Endothelial cell of umbilical vein (primary cell): ENCODE data around the gene KCNMA1. TPM values are rescaled to one million over a fixed set of nuclear protein-coding genes. Genes with fewer than 3 reads are reported as not detected.

ENCODE experiments used
- BruUV-seq: library from RNA; stranded (reverse); fragments of 400-500 nt; replicated peaks from 2 replicates; lab custom pipeline; 2021; lab: Mats Ljungman, UMichigan
- CTCF ChIA-PET: fragments of 300-600, 350-600 bp; sonication (Branson Sonifier 250); formaldehyde crosslinking; loops from one replicate; lab custom pipeline; 2021; ENCODE audit warnings: antibody characterized with exemption, inconsistent platforms; lab: Charles Lee
- POLR2A ChIA-PET: fragments of 300-600, 350-600 bp; sonication (Branson Sonifier 250); formaldehyde crosslinking; loops from one replicate; lab custom pipeline; 2021; ENCODE audit warnings: antibody characterized with exemption, inconsistent platforms; lab: Charles Lee
- DNase-seq: peaks from one replicate; pipeline ENCODE4 v3.0.0-alpha.2; 2011; ENCODE audit warnings: low read depth, low spot score
- FAIRE-seq: peaks from 2 replicates; lab custom pipeline; 2011; peaks lifted over from hg19 to GRCh38; lab: Jason Lieb, UNC
- H2AFZ ChIP-seq: 2 replicates; pipeline ENCODE4 v1.6.0; 2012; ENCODE audit warnings: low read depth, low read length, control low read depth, inconsistent platforms
- H3K27ac ChIP-seq: 2 replicates; pipeline ENCODE4 v1.5.1; 2011; ENCODE audit warnings: low read depth, mild to moderate bottlenecking, control low read depth, low read length, moderate library complexity; ENCODE audit not compliant: insufficient read depth
- H3K27me3 ChIP-seq, 2 experiments: 2 replicates each; pipeline versions ENCODE4 v1.6.0 to v1.6.1; 2011; ENCODE audit warnings: low read length in 2 of 2, mixed read lengths in 1 of 2; ENCODE audit not compliant: control insufficient read depth in 2 of 2, insufficient read depth in 2 of 2
- H3K36me3 ChIP-seq, 2 experiments: 2 replicates in 1 of 2; 3 replicates in 1 of 2; pipeline ENCODE4 v1.5.1; 2011; ENCODE audit warnings: low read length in 2 of 2, mild to moderate bottlenecking in 1 of 2, moderate library complexity in 1 of 2; ENCODE audit not compliant: control insufficient read depth in 2 of 2, insufficient read depth in 2 of 2; ENCODE audit errors: extremely low read depth in 1 of 2
- H3K4me1 ChIP-seq: 3 replicates; pipeline ENCODE4 v1.5.1; 2011; ENCODE audit warnings: mild to moderate bottlenecking, low read length; ENCODE audit not compliant: control insufficient read depth, insufficient read depth; ENCODE audit errors: extremely low read depth
- H3K4me2 ChIP-seq: 2 replicates; pipeline ENCODE4 v1.6.1; 2011; ENCODE audit warnings: low read length, control low read depth, mixed read lengths; ENCODE audit not compliant: insufficient read depth
- H3K4me3 ChIP-seq, 3 experiments: fragments of 200-600 bp in 1 of 3; sonication (generic), shearing (Covaris generic) in 1 of 3; replicated peaks in 1 of 3; 2 replicates each; pipeline ENCODE4 v1.5.1; 2011 to 2016; ENCODE audit warnings: control low read depth in 3 of 3, low read length in 3 of 3, mild to moderate bottlenecking in 2 of 3, inconsistent platforms in 1 of 3, low read depth in 1 of 3, moderate library complexity in 1 of 3; ENCODE audit not compliant: insufficient read depth in 1 of 3
- H3K79me2 ChIP-seq: 2 replicates; pipeline ENCODE4 v1.6.0; 2012; ENCODE audit warnings: low read length, inconsistent platforms; ENCODE audit not compliant: control insufficient read depth, insufficient read depth
- H3K9ac ChIP-seq: replicated peaks from 2 replicates; pipeline ENCODE3; 2011; ENCODE audit warnings: low read length, control low read depth; ENCODE audit not compliant: insufficient read depth; ENCODE audit errors: extremely low read depth
- H3K9me1 ChIP-seq: replicated peaks from 3 replicates; pipeline ENCODE4 v1.6.0; 2011; ENCODE audit warnings: mild to moderate bottlenecking, low read length; ENCODE audit not compliant: control insufficient read depth, insufficient read depth; ENCODE audit errors: extremely low read depth
- H3K9me3 ChIP-seq: replicated peaks from 2 replicates; pipeline ENCODE4 v1.5.1; 2012; ENCODE audit warnings: low read length, inconsistent platforms; ENCODE audit not compliant: control insufficient read depth, insufficient read depth
- H4K20me1 ChIP-seq: replicated peaks from 2 replicates; pipeline ENCODE3; 2011; ENCODE audit warnings: mild to moderate bottlenecking, low read length; ENCODE audit not compliant: control insufficient read depth, insufficient read depth; ENCODE audit errors: extremely low read depth
- EZH2 ChIP-seq: IDR thresholded peaks from 2 replicates; pipeline ENCODE4 v1.6.1; 2012; ENCODE audit warnings: borderline replicate concordance, low read depth, mild to moderate bottlenecking, moderate library complexity, low read length, inconsistent platforms; ENCODE audit not compliant: severe bottlenecking
- FOS ChIP-seq: IDR thresholded peaks from 2 replicates; pipeline ENCODE4 v1.6.1; 2011; ENCODE audit warnings: mild to moderate bottlenecking, low read length, moderate library complexity, borderline replicate concordance; ENCODE audit not compliant: insufficient read depth
- GATA2 ChIP-seq: IDR thresholded peaks from 2 replicates; pipeline ENCODE4 v1.7.0; 2011; ENCODE audit warnings: low read depth, mild to moderate bottlenecking, moderate library complexity, mixed read lengths, low read length; ENCODE audit not compliant: insufficient read length, insufficient read depth
- JUN ChIP-seq: IDR thresholded peaks from 2 replicates; pipeline ENCODE4 v1.6.1; 2011; ENCODE audit warnings: borderline replicate concordance, low read depth; ENCODE audit not compliant: insufficient read length, insufficient read depth
- MYC ChIP-seq: IDR thresholded peaks from one replicate; pipeline ENCODE4 v1.6.1; 2011; ENCODE audit warnings: mild to moderate bottlenecking, low read depth, low read length
- POLR2A ChIP-seq: IDR thresholded peaks from 2 replicates; pipeline ENCODE4 v1.6.1; 2012; ENCODE audit warnings: low read depth, mild to moderate bottlenecking, control low read depth, low read length
- POLR2AphosphoS5 ChIP-seq: IDR thresholded peaks from 2 replicates; pipeline ENCODE4 v1.6.1; 2012; ENCODE audit warnings: low read depth, mild to moderate bottlenecking, control low read depth, low read length, moderate library complexity; ENCODE audit not compliant: insufficient read depth
- dilution Hi-C: fragments of 300-500 bp; cut with MboI; formaldehyde crosslinking; loops from one replicate; pipeline ENCODE4 v1.15.0; 2019; ENCODE audit warnings: low sequenced_read_pairs; ENCODE audit not compliant: extremely low pct_ligation_motif_present
- intact Hi-C: fragments of 100-400 bp; cut with micrococcal nuclease; formaldehyde crosslinking; loops from one replicate; pipeline ENCODE4 v1.10.0; 2022
- polyA plus RNA-seq, 4 experiments: library from polyadenylated mRNA; depleted of rRNA in 3 of 4; stranded (reverse) in 3 of 4; unstranded in 1 of 4; fragments of >200 nt; gene quantifications; 2 replicates each; pipeline versions ENCODE4 v1.2.1 to v1.2.3, GENCODE V29; 2011 to 2012; ENCODE audit warnings: missing spikeins in 1 of 4
- total RNA-seq: library from RNA; stranded (reverse); gene quantifications from 2 replicates; pipeline ENCODE4 v1.2.3, GENCODE V29; 2021
- TF ChIP-seq, protein P1 (sequence below): IDR thresholded peaks from 2 replicates; pipeline ENCODE4 v1.6.1; 2011; ENCODE audit not compliant: insufficient read depth, insufficient read length
- TF ChIP-seq, protein P2 (sequence below), 2 donors: IDR thresholded peaks; 1 replicate in 1 of 2; 2 replicates in 1 of 2; pipeline ENCODE4 v1.5.1; 2011; ENCODE audit warnings: low read length in 2 of 2, mild to moderate bottlenecking in 2 of 2, moderate library complexity in 2 of 2, control low read depth in 1 of 2, inconsistent platforms in 1 of 2, low read depth in 1 of 2; ENCODE audit not compliant: insufficient read depth in 1 of 2; ENCODE audit errors: extremely low read depth in 1 of 2

KCNMA1 gene
- total and polyA plus RNA-seq, 2 donors (not counting 3 experiments of a cell fraction or from before 2014, with no cell fraction given), result 0.10 to 0.82 TPM

- Histone ChIP-seq H3K27ac (no peak overlapping the region), H3K4me3 (no peak overlapping the region), H3K27me3 (no peaks in the 10 kb centered on the region), H4K20me1 (no peaks in the 10 kb centered on the region), H2AFZ (no peak overlapping the region), H3K36me3 (no peaks in the 10 kb centered on the region), H3K79me2 (no peaks in the 10 kb centered on the region), H3K9me3 (no peaks in the 10 kb centered on the region), H3K9me1 (no peaks in the 10 kb centered on the region), H3K4me2 (no peak overlapping the region), H3K4me1 (no peaks in the 10 kb centered on the region), H3K9ac (no peak overlapping the region)
- TF ChIP-seq, protein P1, sequence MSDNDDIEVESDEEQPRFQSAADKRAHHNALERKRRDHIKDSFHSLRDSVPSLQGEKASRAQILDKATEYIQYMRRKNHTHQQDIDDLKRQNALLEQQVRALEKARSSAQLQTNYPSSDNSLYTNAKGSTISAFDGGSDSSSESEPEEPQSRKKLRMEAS, result no peak
- no peak for TF ChIP-seq MYC
- no peak for TF ChIP-seq POLR2A
- no peak for TF ChIP-seq POLR2AphosphoS5
- TF ChIP-seq, protein P2, sequence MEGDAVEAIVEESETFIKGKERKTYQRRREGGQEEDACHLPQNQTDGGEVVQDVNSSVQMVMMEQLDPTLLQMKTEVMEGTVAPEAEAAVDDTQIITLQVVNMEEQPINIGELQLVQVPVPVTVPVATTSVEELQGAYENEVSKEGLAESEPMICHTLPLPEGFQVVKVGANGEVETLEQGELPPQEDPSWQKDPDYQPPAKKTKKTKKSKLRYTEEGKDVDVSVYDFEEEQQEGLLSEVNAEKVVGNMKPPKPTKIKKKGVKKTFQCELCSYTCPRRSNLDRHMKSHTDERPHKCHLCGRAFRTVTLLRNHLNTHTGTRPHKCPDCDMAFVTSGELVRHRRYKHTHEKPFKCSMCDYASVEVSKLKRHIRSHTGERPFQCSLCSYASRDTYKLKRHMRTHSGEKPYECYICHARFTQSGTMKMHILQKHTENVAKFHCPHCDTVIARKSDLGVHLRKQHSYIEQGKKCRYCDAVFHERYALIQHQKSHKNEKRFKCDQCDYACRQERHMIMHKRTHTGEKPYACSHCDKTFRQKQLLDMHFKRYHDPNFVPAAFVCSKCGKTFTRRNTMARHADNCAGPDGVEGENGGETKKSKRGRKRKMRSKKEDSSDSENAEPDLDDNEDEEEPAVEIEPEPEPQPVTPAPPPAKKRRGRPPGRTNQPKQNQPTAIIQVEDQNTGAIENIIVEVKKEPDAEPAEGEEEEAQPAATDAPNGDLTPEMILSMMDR (IDR thresholded peaks at IDR 0.05; ENCODE audit: extremely low read depth in 1 of 2, insufficient read depth in 1 of 2, low read depth in 1 of 2, low read length in 2 of 2), result no peak
- TF ChIP-seq GATA2, result no peak
- no peak for TF ChIP-seq JUN
- no peak for TF ChIP-seq EZH2
- TF ChIP-seq FOS, result no peak
- no TSS peak for BruUV-seq
- dilution Hi-C loops, result no loop called here
- CTCF ChIA-PET, result no interaction called here
- FAIRE-seq (no peak), DNase-seq (no peak)
- POLR2A ChIA-PET, result no interaction called here
- intact Hi-C loops, result no loop called here
These were observed 179.9 kb downstream of the KCNMA1 start for GRCh38 chr10:77457721-77458120.
